Measurements from ENCODE around the gene CACNG1. TPM values are rescaled to one million over a fixed set of nuclear protein-coding genes. Genes with fewer than 3 reads are reported as not detected.

CACNG1 gene
- polyA plus RNA-seq, 1 donor from 2014 or later, result 0.77 TPM

GRCh38 chr17:67047382-67047781, 3.0 kb downstream of the CACNG1 start:
- Histone ChIP-seq H3K79me2 (replicated peaks; ENCODE audit: insufficient read depth, low read length) (no peaks in the 10 kb centered on the region), H3K4me2 (ENCODE audit: low read length) (no peak overlapping the region), H3K9me3 (ENCODE audit: low read length) (peaks cover 8% of the 10 kb centered on the region)

GRCh38 chr17:67049025-67049739, 4.8 kb downstream of the CACNG1 start:
- Histone ChIP-seq H3K27me3 (ENCODE audit: insufficient read depth, low read depth, low read length) (no peaks in the 10 kb centered on the region), H2AFZ (ENCODE audit: low read depth, low read length) (no peak overlapping the region), H3F3A (ENCODE audit: insufficient read depth, low read length, poor library complexity, severe bottlenecking) (no peaks in the 10 kb centered on the region), H3K4me2 (ENCODE audit: low read length) (no peak overlapping the region), H3K9me3 (ENCODE audit: low read length) (peaks cover 8% of the 10 kb centered on the region), H3K4me3 (ENCODE audit: low read length) (no peak overlapping the region), H3K27ac (ENCODE audit: low read length) (no peak overlapping the region), H3K79me2 (replicated peaks; ENCODE audit: insufficient read depth, low read length) (no peaks in the 10 kb centered on the region), H3K9ac (ENCODE audit: low read length) (no peak overlapping the region), H4K20me1 (ENCODE audit: insufficient read depth) (no peaks in the 10 kb centered on the region), H3K36me3 (ENCODE audit: insufficient read depth, low read length) (no peaks in the 10 kb centered on the region), H3K9me2 (ENCODE audit: insufficient read depth, low read length) (no peaks in the 10 kb centered on the region)
- TF ChIP-seq MXI1 (conservative IDR thresholded peaks at IDR 0.05; ENCODE audit: poor library complexity, severe bottlenecking) (no peak), REST (IDR thresholded peaks at IDR 0.05; ENCODE audit: borderline replicate concordance) (no peak), EP300 (conservative IDR thresholded peaks at IDR 0.05; ENCODE audit: poor library complexity, severe bottlenecking) (no peak), TAF1 (IDR thresholded peaks at IDR 0.05; ENCODE audit: low read depth) (no peak)
- TF ChIP-seq, protein P1, sequence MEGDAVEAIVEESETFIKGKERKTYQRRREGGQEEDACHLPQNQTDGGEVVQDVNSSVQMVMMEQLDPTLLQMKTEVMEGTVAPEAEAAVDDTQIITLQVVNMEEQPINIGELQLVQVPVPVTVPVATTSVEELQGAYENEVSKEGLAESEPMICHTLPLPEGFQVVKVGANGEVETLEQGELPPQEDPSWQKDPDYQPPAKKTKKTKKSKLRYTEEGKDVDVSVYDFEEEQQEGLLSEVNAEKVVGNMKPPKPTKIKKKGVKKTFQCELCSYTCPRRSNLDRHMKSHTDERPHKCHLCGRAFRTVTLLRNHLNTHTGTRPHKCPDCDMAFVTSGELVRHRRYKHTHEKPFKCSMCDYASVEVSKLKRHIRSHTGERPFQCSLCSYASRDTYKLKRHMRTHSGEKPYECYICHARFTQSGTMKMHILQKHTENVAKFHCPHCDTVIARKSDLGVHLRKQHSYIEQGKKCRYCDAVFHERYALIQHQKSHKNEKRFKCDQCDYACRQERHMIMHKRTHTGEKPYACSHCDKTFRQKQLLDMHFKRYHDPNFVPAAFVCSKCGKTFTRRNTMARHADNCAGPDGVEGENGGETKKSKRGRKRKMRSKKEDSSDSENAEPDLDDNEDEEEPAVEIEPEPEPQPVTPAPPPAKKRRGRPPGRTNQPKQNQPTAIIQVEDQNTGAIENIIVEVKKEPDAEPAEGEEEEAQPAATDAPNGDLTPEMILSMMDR (IDR thresholded peaks at IDR 0.05; ENCODE audit: poor library complexity, severe bottlenecking), result no peak

More at GRCh38 chr17:67047382-67047781, 3.0 kb downstream of the CACNG1 start:
- TF ChIP-seq POLR2AphosphoS5 (IDR thresholded peaks at IDR 0.05) (no peak), TAF1 (IDR thresholded peaks at IDR 0.05; ENCODE audit: low read depth) (no peak), RAD21 (conservative IDR thresholded peaks at IDR 0.05) (no peak), EP300 (conservative IDR thresholded peaks at IDR 0.05; ENCODE audit: poor library complexity, severe bottlenecking) (no peak), REST (IDR thresholded peaks at IDR 0.05; ENCODE audit: borderline replicate concordance) (no peak), SMC3 (conservative IDR thresholded peaks at IDR 0.05; ENCODE audit: poor library complexity) (no peak), MXI1 (conservative IDR thresholded peaks at IDR 0.05; ENCODE audit: poor library complexity, severe bottlenecking) (no peak), EZH2 (IDR thresholded peaks at IDR 0.05; ENCODE audit: borderline replicate concordance, insufficient read depth, low read length, poor library complexity, severe bottlenecking) (no peak)
- TF ChIP-seq, protein P1 (IDR thresholded peaks at IDR 0.05; ENCODE audit: poor library complexity, severe bottlenecking), result no peak
- Histone ChIP-seq H3K27me3 (ENCODE audit: insufficient read depth, low read depth, low read length) (no peaks in the 10 kb centered on the region), H3K4me3 (ENCODE audit: low read length) (no peak overlapping the region), H3K36me3 (ENCODE audit: insufficient read depth, low read length) (no peaks in the 10 kb centered on the region), H3K27ac (ENCODE audit: low read length) (no peak overlapping the region), H2AFZ (ENCODE audit: low read depth, low read length) (no peak overlapping the region), H3K9ac (ENCODE audit: low read length) (no peak overlapping the region), H3F3A (ENCODE audit: insufficient read depth, low read length, poor library complexity, severe bottlenecking) (no peaks in the 10 kb centered on the region), H3K9me2 (ENCODE audit: insufficient read depth, low read length) (no peaks in the 10 kb centered on the region), H4K20me1 (ENCODE audit: insufficient read depth) (no peaks in the 10 kb centered on the region)

Data from neural cell (in vitro differentiated cells).